ENCODE results near the gene SP3.

Gene SP3

DNA sequence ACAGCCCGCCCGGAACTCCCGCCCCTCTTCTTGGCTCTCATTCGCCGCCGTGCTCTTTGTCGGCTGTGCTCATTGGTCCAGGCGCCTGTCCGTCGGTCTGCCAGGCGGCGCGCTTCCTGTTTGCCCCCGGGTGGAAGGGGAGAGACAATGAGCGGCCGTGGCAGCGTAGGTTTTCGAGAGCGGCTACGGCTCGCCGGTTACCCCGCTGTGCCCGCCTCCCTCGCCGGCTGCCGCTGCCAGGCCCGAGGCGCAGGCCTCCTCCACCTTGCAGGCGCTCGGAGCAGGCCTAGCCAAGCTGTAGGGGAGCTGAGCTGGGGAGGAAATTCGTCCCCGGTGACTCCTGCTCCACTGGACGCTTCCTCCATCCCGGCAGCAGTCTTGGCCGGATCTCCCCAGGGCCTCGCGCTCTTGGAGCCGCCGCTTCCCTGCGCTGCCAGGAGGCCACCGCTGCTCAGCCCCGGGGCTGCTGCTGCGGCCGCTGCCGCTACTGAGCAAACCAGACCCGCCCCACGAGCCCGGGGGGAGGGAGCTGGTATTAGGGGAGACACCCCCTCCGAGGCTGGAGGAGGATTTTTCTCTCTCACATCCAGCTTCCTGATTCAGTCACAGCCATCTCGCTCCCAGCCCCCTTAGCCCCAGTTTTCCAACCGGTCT lies at the start of gene SP3:
TSS of gene SP3 (minus strand) at position 2 of the 654 bp plus-strand sequence. CDS start 202 bp downstream, outside the sequence.
- peak; percentile 98 for DNase-seq (ENCODE audit: low spot score)

DNA sequence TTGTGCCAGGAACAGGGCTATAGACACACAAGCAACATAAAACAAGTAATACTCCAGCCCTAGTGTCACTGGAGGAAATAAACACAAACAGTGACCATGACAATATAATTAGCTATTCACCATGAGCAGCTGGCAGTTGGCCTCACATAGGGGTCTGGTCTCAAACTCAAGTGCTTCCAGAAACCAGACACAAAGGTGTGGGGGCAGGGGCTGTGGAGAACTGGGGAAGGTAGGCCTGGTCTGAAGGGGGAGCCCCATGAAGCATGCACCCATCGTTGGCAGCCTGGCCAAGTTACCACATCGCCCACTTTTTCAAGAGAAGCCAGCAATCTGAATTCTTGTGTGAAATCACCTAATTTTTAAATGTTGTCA lies 49.5 kb upstream of the SP3 start:
- no peak for DNase-seq (ENCODE audit: low spot score)

DNA sequence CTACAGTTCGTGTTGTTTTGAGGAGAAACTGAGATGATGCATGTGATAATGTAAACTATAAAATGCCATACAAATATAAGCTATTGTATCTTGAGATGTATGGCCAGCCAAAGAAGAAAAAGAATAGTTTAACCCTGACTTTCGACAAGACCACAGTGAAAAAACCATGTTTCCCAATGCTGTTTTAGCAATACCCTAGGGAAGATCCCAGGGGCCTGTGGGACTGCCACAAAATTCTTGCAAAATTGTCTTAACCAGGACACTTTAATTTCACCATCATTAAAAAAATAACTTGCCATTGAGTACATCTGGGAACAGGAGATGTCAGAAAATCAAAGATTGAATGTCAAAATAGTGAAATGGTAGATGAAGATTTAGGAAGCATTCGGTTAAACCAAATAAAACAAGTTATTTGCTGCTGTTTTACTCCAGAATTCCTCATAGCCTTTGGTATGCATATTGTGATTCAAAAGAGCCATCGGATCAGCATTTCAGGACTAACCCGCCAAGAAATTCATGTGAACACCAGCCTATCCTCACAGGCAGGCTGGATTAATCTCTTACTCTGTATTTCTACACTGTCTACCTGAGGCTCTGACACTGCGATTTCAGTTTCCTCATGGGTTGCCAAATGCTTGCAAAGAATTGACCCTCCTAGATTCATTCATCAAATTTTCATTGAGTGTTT lies 49.0 kb upstream of the SP3 start:
- no peak for DNase-seq (ENCODE audit: low spot score)

DNA sequence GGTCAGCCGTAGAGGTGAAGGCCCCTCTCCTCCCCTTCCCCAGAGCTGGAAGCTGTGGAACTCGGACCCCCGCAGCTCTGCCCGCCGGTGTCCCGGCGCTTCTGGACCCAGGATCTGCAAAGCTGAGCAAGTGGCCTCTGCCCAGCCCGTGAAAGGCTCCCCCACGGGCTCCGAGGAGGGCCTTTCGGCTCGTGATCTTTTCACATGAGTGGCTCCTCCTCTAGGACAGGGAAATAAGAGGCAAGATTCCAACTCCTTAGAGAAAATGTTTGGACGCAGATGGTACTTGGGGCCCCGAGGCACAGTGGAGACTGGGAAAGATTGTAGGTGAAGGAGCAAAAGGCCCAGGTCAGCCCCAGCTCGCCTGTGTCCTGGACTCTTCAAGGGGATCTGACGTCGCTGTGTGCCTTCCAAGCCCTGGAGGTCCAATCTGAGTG lies 48.2 kb upstream of the SP3 start:
- peak; percentile 45 for DNase-seq (ENCODE audit: low spot score)

DNA sequence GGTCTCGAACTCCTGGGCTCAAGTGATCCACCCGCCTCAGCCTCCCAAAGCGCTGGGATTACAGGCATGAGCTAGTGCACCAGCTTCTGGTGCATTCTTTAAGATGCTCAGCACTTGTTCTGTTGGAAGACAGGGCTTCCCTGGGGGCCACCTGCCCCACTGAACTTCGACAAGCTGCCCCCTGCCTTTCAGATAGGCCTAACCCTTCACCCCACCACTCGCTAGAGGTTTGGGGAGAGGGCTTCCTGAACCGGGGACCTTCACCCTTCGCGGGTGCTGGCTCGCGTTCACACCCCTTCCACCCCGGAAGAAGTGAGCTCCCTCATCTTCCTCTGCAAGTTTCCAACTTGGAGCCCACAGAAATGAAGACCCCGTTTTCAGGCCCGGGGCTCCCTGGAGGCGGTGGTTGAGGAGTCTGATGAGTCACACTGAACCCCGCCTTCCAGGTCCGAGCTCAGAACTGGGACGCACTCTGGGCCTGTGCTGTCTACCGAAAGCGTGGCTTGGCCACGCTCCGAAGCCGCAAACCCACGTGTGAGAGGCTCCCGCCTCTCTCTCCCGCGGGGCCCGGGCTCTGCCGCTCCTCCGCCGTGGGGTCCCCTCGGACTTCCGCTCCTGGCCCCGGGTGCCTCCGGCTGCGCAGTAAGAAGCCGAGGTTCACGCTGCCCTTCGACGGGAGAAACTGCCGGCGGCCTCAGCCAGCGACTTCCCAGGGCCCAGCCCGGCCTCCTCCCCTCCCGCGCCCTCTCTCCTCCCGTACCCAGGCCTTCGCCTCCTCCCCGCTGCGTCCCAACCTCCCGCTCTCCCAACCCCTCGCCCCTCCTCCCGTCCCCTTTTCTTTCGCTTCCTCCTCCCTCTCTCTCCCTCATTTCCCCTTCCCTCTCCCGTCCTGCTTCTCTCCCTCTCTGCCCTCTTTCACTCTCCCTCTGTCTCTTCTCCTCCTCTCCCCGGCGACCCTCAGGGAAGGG lies 47.5 kb upstream of the SP3 start:
- DNase-seq (ENCODE audit: low spot score), result peak; percentile 75

DNA sequence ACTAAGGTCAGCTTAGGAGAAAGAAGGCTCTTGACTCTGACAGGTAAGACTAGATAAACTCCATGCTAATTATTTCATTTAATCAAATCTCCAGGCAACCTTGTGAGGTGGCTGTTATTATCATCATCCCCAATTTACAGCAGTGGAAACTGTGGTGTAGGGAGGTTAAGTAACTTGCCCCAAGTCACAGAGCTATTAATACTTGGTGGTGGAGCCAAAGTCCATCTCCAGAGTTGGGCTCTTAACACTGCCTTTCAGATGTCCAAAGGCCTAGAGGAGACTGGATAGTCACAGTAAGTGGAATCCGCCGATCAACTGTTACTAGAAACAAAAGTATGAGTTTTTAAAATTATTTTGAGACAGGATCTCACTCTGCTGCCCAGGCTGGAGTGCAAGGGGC lies 46.6 kb upstream of the SP3 start:
- no peak for DNase-seq (ENCODE audit: low spot score)

DNA sequence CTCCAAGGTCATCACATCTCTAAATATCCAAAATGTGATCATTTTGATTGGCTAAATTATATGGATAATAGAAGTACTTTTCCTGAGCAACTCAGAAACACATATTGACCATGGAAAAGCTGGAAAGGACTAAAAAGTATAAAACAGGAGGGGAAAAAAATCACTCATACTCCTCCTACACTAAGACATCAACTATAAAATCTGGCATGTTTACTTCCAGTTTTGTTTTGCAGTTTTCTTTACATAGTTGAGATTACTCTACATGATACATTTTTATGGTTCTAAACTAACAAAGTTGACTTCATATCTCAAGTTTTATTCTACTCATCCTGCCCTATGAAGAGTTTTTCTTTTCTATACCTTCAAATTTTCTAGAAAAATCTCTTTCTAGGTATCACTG lies 46.0 kb upstream of the SP3 start:
- DNase-seq (ENCODE audit: low spot score), result no peak

DNA sequence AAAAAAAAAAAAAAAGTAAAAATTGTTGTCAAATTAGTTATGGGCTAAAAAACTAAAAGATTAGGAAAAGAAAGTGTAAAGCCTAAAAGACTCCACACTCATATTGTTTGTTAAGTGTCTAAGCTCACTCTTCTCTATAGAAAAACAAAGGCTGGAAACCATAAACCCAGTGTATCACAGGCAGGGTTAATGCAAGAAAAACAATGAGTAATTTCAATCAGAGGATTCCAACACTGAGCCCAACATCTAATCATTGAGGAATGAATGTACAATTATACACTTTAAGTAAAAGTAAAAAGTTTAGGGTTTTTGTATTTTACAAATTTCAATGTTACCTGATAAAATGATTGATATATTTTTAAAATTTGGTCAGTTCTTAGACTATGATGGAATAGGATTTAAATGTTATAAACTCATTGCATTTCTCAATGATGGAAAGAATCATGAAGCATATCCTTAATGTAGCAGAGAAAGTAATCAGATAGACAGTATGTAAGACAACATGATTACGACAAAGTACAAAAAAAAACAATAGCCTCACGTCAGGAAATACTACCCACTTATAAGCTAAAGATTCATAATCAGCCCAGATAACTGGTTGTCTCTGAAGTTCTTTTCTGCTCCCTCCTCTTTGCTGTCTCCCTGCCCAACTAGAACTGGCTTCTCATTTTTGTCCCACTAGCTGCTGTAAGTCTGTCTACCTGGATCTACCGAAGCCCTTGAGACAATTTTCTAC lies 44.5 kb upstream of the SP3 start:
- peak; percentile 42 for DNase-seq (ENCODE audit: low spot score)

DNA sequence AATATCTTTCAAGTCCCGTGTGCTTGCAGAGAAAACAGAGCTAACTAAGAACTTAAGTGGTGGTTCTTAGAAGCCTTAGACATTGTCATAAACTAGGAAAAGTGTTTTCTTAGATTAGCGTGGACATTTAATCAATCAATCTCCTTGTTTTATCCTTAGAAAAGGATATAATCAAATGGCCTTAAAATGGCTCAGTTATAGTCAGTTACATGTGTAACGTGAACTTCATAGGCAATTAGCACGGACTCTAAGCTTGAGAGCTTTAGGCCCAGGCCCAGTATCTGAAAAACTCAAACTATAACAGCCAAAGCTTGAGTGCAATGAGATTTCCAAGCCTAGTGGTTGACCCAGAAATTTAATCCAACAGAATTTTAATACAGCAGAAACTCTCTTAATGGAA lies 43.5 kb upstream of the SP3 start:
- no peak for DNase-seq (ENCODE audit: low spot score)

DNA sequence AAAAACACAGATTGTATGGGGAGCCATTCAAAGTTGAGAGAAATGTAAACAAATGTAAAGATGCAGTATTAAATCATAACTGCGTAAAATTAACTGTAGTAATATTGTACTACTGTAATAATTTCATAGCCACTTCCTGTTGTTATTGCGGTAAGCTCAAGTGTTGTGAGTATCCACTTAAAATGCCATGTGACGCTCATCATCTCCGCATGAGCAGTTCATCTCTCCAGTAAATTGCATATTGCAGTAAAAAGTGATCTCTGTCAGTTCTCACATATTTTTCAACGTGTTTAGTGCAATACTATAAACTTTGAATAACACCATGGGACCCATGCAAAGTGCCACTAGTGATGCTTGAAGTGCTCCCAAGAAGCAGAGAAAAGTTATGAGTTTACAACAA lies 41.8 kb upstream of the SP3 start:
- no peak for DNase-seq (ENCODE audit: low spot score)

DNA sequence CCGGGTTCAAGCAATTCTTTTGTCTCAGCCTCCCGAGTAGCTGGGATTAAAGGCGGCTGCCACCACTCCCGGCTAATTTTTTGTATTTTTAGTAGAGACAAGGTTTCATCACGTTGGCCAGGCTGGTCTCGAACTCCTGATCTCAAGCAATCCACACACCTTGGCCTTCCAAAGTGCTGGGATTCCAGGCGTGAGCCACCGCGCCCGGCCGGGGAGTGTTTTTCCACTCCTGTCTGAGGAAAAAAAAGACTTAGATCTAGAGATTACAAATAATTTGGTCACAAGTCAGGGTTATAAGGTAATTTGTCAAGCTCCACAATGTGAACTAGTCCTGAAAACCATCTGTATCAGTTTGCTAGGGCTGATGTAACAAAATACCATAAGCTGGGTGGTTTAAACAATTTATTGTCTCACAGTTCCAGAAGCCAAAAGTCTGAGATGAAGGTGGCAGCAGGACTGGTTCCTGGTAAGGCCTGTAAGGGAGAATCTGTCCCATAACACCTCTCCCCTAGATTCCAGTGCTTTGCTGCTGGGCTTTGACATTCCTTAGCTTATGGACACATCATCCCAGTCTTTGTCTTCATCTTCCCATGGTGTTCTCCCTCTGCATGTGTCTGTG lies 40.7 kb upstream of the SP3 start:
- DNase-seq (ENCODE audit: low spot score), result no peak

DNA sequence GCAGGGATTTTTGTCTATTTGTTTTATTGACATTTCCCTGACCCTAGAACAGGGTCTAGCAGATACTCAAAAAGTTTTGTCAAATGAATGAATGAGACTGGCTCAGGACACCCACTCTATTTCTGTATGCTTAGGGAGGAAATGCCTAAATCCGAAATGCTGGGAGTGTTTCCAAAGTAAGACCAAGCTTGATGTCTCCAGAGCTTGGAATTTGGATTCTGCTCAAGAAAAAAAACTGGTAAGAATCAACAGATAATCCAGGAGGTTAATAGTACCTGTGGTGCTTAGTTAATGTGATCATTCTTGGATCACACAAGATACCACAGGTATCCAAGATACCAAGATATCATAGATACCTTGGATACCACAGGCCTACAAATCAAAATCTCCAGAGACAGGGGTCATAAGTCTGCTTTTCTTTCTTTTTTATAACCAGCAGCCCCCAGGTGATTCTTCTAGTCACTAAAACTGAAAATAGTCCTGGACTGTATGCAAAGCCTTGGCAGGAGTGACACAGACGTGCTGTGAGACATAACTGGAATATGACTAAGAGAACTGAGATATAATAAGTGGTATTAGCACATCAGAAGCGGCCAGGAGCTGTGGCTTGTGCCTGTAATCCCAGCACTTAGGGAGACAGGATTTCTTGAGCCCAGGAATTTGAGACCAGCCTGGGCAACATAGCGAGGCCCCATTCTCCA lies 39.9 kb upstream of the SP3 start:
- DNase-seq (ENCODE audit: low spot score), result peak; percentile 37

DNA sequence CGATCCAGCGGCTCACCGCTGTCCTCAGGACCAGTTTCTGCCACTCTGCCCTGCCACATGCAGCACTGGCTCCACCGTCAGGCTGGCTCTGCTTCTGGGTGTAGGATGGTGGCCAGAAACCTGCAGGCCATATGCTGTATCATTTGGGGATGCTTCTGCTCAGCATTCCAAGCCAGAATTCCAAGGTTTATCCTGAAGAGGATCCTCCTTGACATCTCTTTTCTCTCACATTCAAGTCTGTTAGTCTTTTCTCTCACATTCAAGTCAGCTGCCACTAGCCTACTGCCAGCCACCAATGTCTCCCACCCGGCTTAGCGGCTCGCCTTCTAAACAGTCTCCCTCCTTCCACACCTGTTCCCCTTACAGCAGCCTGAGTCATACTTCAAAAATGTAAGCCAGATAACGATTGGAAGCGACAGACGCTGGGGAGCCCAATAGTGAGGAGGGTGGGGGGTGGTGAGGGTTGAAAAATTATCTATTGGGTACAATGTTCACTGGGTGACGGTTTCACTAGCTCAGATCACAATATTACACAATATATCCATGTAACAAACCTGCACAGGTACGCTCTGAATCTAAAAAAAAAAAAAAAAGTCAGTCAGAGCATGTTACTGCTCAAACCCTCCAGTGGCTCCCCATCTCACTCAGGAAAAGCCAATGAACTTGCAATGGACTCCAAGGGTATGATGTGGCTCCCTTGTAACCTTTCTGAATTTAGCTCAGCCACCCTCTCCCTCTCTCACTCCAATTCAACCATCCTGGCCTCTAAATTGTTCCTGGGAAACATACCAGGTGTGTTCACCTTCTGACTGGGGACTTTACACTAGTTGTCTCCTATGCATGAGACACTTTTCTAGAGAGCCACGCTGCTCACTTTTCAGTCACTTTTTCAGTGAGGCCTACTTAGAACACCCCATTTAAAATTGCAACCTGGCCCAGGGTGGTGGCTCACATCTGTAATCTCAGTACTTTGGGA lies 38.8 kb upstream of the SP3 start:
- DNase-seq (ENCODE audit: low spot score), result no peak

DNA sequence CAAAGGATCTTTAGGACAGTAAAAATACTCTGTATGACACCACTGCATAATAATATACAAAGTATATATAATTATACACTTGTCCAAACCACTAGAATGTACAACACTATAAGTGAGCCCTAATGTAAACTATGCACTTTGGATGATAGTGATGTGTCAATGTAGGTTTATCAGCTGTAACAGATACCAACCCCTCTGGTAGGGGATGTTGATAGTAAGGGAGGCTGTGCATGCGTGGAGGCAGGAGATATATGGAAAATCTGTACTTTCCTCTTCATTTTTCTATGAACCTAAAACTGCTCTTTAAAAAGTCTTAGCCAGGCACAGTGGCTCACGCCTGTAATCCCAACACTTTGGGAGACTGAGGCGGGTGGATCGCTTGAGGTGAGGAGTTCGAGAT lies 37.5 kb upstream of the SP3 start:
- DNase-seq (ENCODE audit: low spot score), result no peak

DNA sequence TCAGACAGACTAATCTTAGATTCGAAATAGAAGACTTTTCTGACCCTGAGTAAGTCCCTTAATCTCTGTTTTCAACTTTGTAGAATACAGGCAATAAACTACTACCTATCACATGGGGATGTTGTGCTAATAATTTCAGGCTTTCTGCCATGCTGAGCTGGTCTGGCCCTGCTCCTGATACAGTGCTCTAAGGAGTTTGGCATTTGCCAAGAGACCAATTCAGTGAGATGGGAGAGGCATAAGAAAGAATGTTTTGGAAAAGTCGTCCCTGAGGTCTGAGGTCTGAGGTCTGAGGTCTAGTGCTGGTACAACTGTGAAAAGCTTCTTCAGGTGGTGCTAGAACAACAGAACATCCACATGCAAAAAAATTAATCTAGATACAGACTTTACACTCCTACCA lies 35.9 kb upstream of the SP3 start:
- DNase-seq (ENCODE audit: low spot score), result no peak

DNA sequence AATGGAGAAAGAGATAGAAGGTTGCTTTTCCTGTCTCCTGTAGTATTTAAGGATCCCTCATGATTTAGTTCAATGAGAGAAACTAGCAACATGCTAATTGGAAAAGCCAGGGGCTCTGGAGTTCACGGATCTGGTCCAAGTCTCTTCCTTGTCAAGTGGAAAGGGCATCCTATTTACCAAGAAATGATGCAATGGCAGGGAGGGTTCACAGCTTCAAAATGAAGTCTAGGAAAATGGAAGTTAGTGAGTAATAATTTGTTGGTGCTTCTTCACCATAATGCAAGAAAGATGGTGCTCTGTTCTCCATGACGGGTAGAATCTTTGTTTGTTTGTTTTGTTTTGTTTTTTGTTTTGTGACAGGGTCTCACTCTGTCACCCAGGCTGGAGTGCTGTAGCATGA lies 34.6 kb upstream of the SP3 start:
- DNase-seq (ENCODE audit: low spot score), result no peak

DNA sequence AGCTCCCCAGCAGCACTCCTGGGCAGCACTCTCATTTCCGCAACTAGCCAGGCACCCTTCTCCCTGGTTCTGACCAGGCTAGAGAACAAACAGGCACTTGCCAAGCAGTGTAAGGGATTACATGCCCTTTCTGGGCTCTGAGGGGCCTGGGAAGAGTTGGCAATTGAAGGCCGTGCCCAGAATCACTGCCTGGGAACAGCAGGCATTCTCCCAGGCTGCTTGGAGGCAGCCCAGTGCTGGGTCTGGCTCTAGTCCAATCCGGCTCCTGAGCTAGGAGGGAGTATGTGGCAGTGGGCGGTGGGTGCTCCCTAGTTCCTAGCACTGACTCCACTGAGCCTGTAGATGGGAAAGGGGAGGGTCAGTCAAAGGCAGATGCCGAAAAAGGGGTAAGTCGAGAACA lies 34.1 kb upstream of the SP3 start:
- no peak for DNase-seq (ENCODE audit: low spot score)

DNA sequence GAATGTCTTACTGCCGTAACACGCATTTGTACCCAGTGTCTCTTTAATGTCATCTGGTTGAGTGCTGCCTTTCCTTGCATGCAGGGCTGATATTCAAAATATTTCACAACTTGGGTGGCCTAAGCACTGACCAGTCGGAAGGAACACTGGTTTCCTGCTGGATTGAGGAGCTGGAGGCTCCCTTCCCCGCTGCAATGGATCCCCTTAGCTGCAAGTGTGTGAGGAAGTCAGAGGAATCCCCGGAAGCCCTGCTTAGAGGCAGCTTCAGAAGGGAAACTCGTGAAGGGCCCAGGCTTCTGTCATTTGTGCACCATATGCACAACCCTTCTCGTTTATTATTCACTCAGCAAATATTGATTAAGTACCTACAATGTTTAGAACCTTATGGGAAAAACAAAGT lies 33.2 kb upstream of the SP3 start:
- no peak for DNase-seq (ENCODE audit: low spot score)

DNA sequence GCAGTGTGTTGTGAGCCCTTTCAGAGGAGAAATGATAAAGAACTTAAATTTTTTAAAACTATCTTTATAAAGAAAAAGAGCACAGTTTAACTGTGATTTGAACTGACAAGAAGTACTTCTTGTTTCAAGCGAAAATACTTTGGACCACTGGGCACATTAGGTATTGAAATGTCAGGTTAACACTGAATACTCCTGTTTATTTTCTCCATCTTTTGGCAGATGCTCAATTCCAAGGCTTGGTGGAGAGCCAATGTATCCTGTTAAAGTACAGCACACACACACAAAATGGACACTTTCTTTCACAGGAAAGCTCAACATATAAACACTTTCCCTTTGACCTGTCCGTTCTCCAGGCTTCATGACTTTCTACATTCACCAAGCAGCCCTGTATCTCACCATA lies 32.6 kb upstream of the SP3 start:
- DNase-seq (ENCODE audit: low spot score), result no peak

DNA sequence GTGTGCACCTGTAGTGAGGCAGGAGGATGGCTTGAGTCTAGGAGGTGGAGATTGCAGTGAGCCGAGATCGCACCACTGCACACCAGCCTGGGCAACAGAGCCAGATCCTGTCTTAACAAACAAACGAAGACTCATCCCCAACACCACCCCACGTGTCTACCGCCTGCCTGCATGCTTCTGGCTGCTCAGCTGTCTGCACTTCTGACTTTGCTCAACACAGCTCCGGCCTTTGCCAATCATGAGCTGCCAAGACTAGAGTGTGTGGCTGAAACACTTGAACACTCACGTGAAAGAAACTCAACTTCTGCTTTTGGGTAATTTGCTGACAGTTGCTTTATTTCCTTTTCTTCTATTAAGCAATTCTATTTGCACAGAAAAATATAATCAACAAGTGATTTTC lies 32.1 kb upstream of the SP3 start:
- DNase-seq (ENCODE audit: low spot score), result no peak
